H1 (cell line): Measurements from ENCODE around the gene PGAP3. TPM values are rescaled to one million over a fixed set of nuclear protein-coding genes. Genes with fewer than 3 reads are reported as not detected.

Experiments used
- CTCF ChIA-PET: fragments of 300-600 bp; sonication (Branson Sonifier 250); formaldehyde crosslinking; loops from one replicate; lab custom pipeline; 2021; ENCODE audit not compliant: partially characterized antibody; lab: Charles Lee
- POLR2A ChIA-PET: fragments of 300-600 bp; sonication (Branson Sonifier 250); formaldehyde crosslinking; loops from one replicate; lab custom pipeline; 2021; ENCODE audit warnings: inconsistent platforms; ENCODE audit not compliant: partially characterized antibody; lab: Charles Lee
- DNase-seq, 2 experiments: peaks; one replicate each; pipeline versions ENCODE4 v3.0.0 to v3.0.0-alpha.2; 2010 to 2022; ENCODE audit warnings: low spot score in 2 of 2, low read depth in 1 of 2, mixed read lengths in 1 of 2
- FAIRE-seq: peaks from 2 replicates; lab custom pipeline; 2011; peaks lifted over from hg19 to GRCh38; lab: Jason Lieb, UNC
- H2AFZ ChIP-seq: 2 replicates; pipeline ENCODE4 v1.8.1; 2012; ENCODE audit warnings: low read length, inconsistent platforms
- H2AK5ac ChIP-seq: 2 replicates; pipeline ENCODE4 v1.6.1; 2013; ENCODE audit warnings: low read depth, low read length
- H2BK120ac ChIP-seq: replicated peaks from 2 replicates; pipeline ENCODE3; 2013; ENCODE audit warnings: low read depth, low read length, inconsistent platforms
- H2BK12ac ChIP-seq: 2 replicates; pipeline ENCODE4 v1.6.1; 2013; ENCODE audit warnings: low read depth, low read length
- H2BK15ac ChIP-seq: 2 replicates; pipeline ENCODE4 v1.6.1; 2013; ENCODE audit warnings: low read length
- H2BK20ac ChIP-seq: 2 replicates; pipeline ENCODE4 v1.6.1; 2013; ENCODE audit warnings: low read length
- H2BK5ac ChIP-seq: 2 replicates; pipeline ENCODE4 v1.6.1; 2013; ENCODE audit warnings: low read depth, low read length
- H3K14ac ChIP-seq: 2 replicates; pipeline ENCODE4 v1.6.1; 2013; ENCODE audit warnings: inconsistent platforms; ENCODE audit not compliant: insufficient read length
- H3K18ac ChIP-seq: 2 replicates; pipeline ENCODE4 v1.6.1; 2013; ENCODE audit warnings: low read length; ENCODE audit errors: extremely low read depth
- H3K23ac ChIP-seq: 2 replicates; pipeline ENCODE4 v1.6.1; 2013; ENCODE audit warnings: inconsistent platforms; ENCODE audit not compliant: insufficient read length
- H3K23me2 ChIP-seq: 2 replicates; pipeline ENCODE4 v1.6.1; 2013; ENCODE audit warnings: low read depth, low read length
- H3K27ac ChIP-seq: 2 replicates; pipeline ENCODE4 v1.6.1; 2011; ENCODE audit warnings: low read depth, low read length, inconsistent platforms
- H3K27me3 ChIP-seq, 4 experiments: replicated peaks in 1 of 4; 1 replicate in 1 of 4; 2 replicates in 3 of 4; pipeline versions ENCODE4 v1.6.1 to v1.8.1; 2011 to 2013; ENCODE audit warnings: low read length in 3 of 4, mild to moderate bottlenecking in 3 of 4, inconsistent platforms in 2 of 4, mixed read lengths in 2 of 4, moderate library complexity in 1 of 4; ENCODE audit not compliant: control insufficient read depth in 3 of 4, insufficient read depth in 3 of 4; ENCODE audit errors: extremely low read depth in 1 of 4
- H3K36me3 ChIP-seq, 4 experiments: 2 replicates each; pipeline versions ENCODE4 v1.6.1 to v1.8.1; 2011 to 2013; ENCODE audit warnings: mild to moderate bottlenecking in 4 of 4, low read length in 3 of 4, moderate library complexity in 2 of 4, control low read depth in 1 of 4, inconsistent platforms in 1 of 4; ENCODE audit not compliant: insufficient read depth in 4 of 4, control insufficient read depth in 2 of 4
- H3K4ac ChIP-seq: replicated peaks from 2 replicates; pipeline ENCODE3; 2013; ENCODE audit warnings: low read length, low read depth, mixed read lengths, inconsistent platforms; ENCODE audit not compliant: insufficient read length
- H3K4me1 ChIP-seq, 4 experiments: replicated peaks in 1 of 4; 1 replicate in 1 of 4; 2 replicates in 3 of 4; pipeline versions ENCODE4 v1.6.1 to v1.8.1; 2011 to 2013; ENCODE audit warnings: low read length in 3 of 4, inconsistent platforms in 2 of 4, mixed read lengths in 1 of 4; ENCODE audit not compliant: insufficient read depth in 4 of 4, control insufficient read depth in 3 of 4
- H3K4me2 ChIP-seq, 2 experiments: 2 replicates each; pipeline versions ENCODE4 v1.6.1 to v1.8.1; 2011 to 2013; ENCODE audit warnings: low read depth in 2 of 2, low read length in 2 of 2, control low read depth in 1 of 2, inconsistent platforms in 1 of 2, mild to moderate bottlenecking in 1 of 2; ENCODE audit not compliant: insufficient read depth in 1 of 2
- H3K4me3 ChIP-seq, 4 experiments: fragments of 200-600, 300-600 bp in 1 of 4; sonication (generic), shearing (Covaris generic), sonication (Bioruptor Twin) in 1 of 4; 2 replicates each; pipeline versions ENCODE4 v1.5.1 to v1.8.1; 2011 to 2016; ENCODE audit warnings: low read length in 4 of 4, low read depth in 3 of 4, control low read depth in 2 of 4, inconsistent platforms in 2 of 4, mild to moderate bottlenecking in 2 of 4, mixed read lengths in 1 of 4, moderate library complexity in 1 of 4; ENCODE audit not compliant: insufficient read depth in 2 of 4; ENCODE audit errors: extremely low read depth in 1 of 4
- H3K56ac ChIP-seq: replicated peaks from 2 replicates; pipeline ENCODE3; 2013; ENCODE audit warnings: low read depth, mild to moderate bottlenecking, mixed read lengths, low read length, inconsistent platforms; ENCODE audit not compliant: insufficient read length
- H3K79me1 ChIP-seq: 2 replicates; pipeline ENCODE4 v1.6.1; 2013; ENCODE audit warnings: low read depth, low read length, control low read depth
- H3K79me2 ChIP-seq, 2 experiments: 2 replicates each; pipeline versions ENCODE4 v1.6.1 to v1.8.1; 2012 to 2013; ENCODE audit warnings: low read length in 2 of 2, mild to moderate bottlenecking in 2 of 2, inconsistent platforms in 1 of 2; ENCODE audit not compliant: insufficient read depth in 2 of 2, control insufficient read depth in 1 of 2
- H3K9ac ChIP-seq, 4 experiments: replicated peaks in 1 of 4; 1 replicate in 1 of 4; 2 replicates in 3 of 4; pipeline versions ENCODE4 v1.6.1 to v1.8.1; 2011 to 2013; ENCODE audit warnings: low read depth in 3 of 4, low read length in 3 of 4, control low read depth in 2 of 4, mild to moderate bottlenecking in 2 of 4, moderate library complexity in 2 of 4, inconsistent platforms in 1 of 4; ENCODE audit errors: extremely low read depth in 1 of 4
- H3K9me3 ChIP-seq, 2 experiments: 2 replicates each; pipeline versions ENCODE4 v1.6.1 to v1.8.1; 2012 to 2013; ENCODE audit warnings: mild to moderate bottlenecking in 2 of 2, moderate library complexity in 2 of 2, control low read depth in 1 of 2, inconsistent platforms in 1 of 2, low read depth in 1 of 2, low read length in 1 of 2, mixed read lengths in 1 of 2; ENCODE audit not compliant: insufficient read depth in 2 of 2
- H4K20me1 ChIP-seq, 2 experiments: replicated peaks in 1 of 2; 2 replicates each; pipeline versions ENCODE3 to v1.8.1; 2011 to 2013; ENCODE audit warnings: inconsistent platforms in 2 of 2, low read length in 2 of 2, mild to moderate bottlenecking in 1 of 2; ENCODE audit not compliant: insufficient read depth in 2 of 2, control insufficient read depth in 1 of 2
- H4K5ac ChIP-seq: 2 replicates; pipeline ENCODE4 v1.6.1; 2013; ENCODE audit warnings: low read length, low read depth, mixed read lengths, inconsistent platforms; ENCODE audit not compliant: insufficient read length
- H4K8ac ChIP-seq: 2 replicates; pipeline ENCODE4 v1.8.0; 2013; ENCODE audit warnings: mild to moderate bottlenecking, moderate library complexity, low read length, inconsistent platforms; ENCODE audit not compliant: insufficient read depth; ENCODE audit errors: extremely low read depth
- H4K91ac ChIP-seq: replicated peaks from 2 replicates; pipeline ENCODE3; 2013; ENCODE audit warnings: low read length, mixed read lengths, inconsistent platforms; ENCODE audit not compliant: insufficient read length
- SIN3A ChIP-seq, 2 experiments: IDR thresholded peaks in 1 of 2; conservative IDR thresholded peaks in 1 of 2; 2 replicates each; pipeline ENCODE4 v1.6.1; 2011 to 2012; ENCODE audit warnings: low read length in 2 of 2, improper control_type of control experiment in 1 of 2, low read depth in 1 of 2, mild to moderate bottlenecking in 1 of 2
- WGBS, 2 experiments: shearing (Covaris generic) in 1 of 2; methylation state at CpG; one replicate each; pipeline versions ENCODE4 v1.1.6 to v1.1.7; 2013 to 2015; ENCODE audit warnings: low lambda C conversion rate in 2 of 2, mixed read lengths in 2 of 2, inconsistent platforms in 1 of 2, low coverage in 1 of 2, missing lambda C conversion rate in 1 of 2; ENCODE audit not compliant: insufficient replicate concordance in 2 of 2, insufficient coverage in 1 of 2, insufficient read length in 1 of 2; ENCODE audit errors: extremely low coverage in 1 of 2, missing lambda C conversion rate in 1 of 2; 5-methylcytosine and 5-hydroxymethylcytosine counted together
- polyA plus RNA-seq, 7 experiments: library from polyadenylated mRNA; depleted of rRNA in 3 of 7; stranded (reverse) in 5 of 7; unstranded in 2 of 7; fragments of >200 nt in 5 of 7; fragments of 200-250 nt in 2 of 7; gene quantifications; 1 replicate in 5 of 7; 2 replicates in 1 of 7; 4 replicates in 1 of 7; pipeline versions ENCODE4 v1.2.1 to v1.2.3, GENCODE V29; 2011 to 2013; ENCODE audit warnings: missing spikeins in 2 of 7, mixed read lengths in 2 of 7
- total RNA-seq: library from RNA; stranded (reverse); fragmentation: NEBNext Ultra II Directional; extraction: Animal tissue kit (Norgen Biotek cat#: 25700); gene quantifications from 2 replicates; pipeline ENCODE4 v1.2.1, GENCODE V29; 2021

Gene PGAP3
- total and polyA plus RNA-seq, 2 of the 8 experiments (the other 6 are each of a cell fraction or from before 2014, with no cell fraction given), result 21.0 to 30.7 TPM

- H3K9ac ChIP-seq, result no peak overlapping the region
- H3K9me3 ChIP-seq, result no peaks in the 10 kb centered on the region
- 93% methylated on average over 7 of the region's 7 CpGs; no CpG with 5 or more reads in 1 of the 2 experiments for WGBS, 2 experiments
- H2AFZ ChIP-seq, result no peak overlapping the region
- no peak overlapping the region for H3K4me2 ChIP-seq
- H3K4me3 ChIP-seq, result no peak overlapping the region
- no peak overlapping the region for H2AK5ac ChIP-seq
- no peak overlapping the region for H3K23ac ChIP-seq
- peaks cover 23 to 53% (median 44%) of the 10 kb centered on the region in 4 experiments for H3K36me3 ChIP-seq
- no peak overlapping the region for H3K4ac ChIP-seq
- no peak overlapping the region for H3K14ac ChIP-seq
- H3K4me1 ChIP-seq, result peaks cover 12 to 36% (median 22%) of the 10 kb centered on the region in 4 experiments
- H2BK15ac ChIP-seq, result no peak overlapping the region
- no peak overlapping the region for H3K27ac ChIP-seq
- H4K20me1 ChIP-seq, result peaks cover 26 to 37% of the 10 kb centered on the region in 2 experiments
- CTCF ChIA-PET, result interaction anchor here (2.5 to 52.4 kb wide), 3 partner anchors 11 to 73 kb away, joined by 9 to 1885 read pairs (median 11); partner anchors contain the start of genes MIEN1, PPP1R1B and STARD3
- H3K79me2 ChIP-seq, result peaks cover 27 to 80% of the 10 kb centered on the region in 2 experiments
- no peaks in the 10 kb centered on the region for H3K27me3 ChIP-seq
- H3K79me1 ChIP-seq, result peaks cover 22% of the 10 kb centered on the region
- H4K8ac ChIP-seq, result no peak overlapping the region; the same call in 1 of the 2 replicates
- FAIRE-seq (no peak), DNase-seq (no peak)
- no peak overlapping the region for H2BK12ac ChIP-seq
- no peak overlapping the region for H3K56ac ChIP-seq
- POLR2A ChIA-PET, result interaction anchor here (0.8 to 38.1 kb wide), 5 partner anchors 8 to 31 kb away, joined by 3 to 708 read pairs (median 5); partner anchors contain the start of genes PGAP3, PNMT and TCAP
- no peak overlapping the region for H2BK20ac ChIP-seq
- no peak overlapping the region for H2BK120ac ChIP-seq
- H3K23me2 ChIP-seq, result no peaks in the 10 kb centered on the region
- H4K91ac ChIP-seq, result no peak overlapping the region
- no peak overlapping the region for H4K5ac ChIP-seq
- no peak overlapping the region; the same call in 1 of the 2 replicates for H2BK5ac ChIP-seq
- H3K18ac ChIP-seq, result no peak overlapping the region; the same call in 1 of the 2 replicates
- no peak for TF ChIP-seq SIN3A (conservative IDR thresholded peaks at IDR 0.05 in 1 of 2, IDR thresholded peaks at IDR 0.05 in 1 of 2; ENCODE audit: low read depth in 1 of 2, low read length in 2 of 2)
These were observed 19.1 kb upstream of the PGAP3 start for GRCh38 chr17:39706921-39707337.
